VCaP (cell line): Measurements from ENCODE around the gene GLRA1.
"Not testable (repeated sequence)": the region's sequence is repeated elsewhere in the genome, so short reads cannot be mapped to it uniquely, and the experiment has no call there.

ENCODE experiments used
- H3K27ac ChIP-seq: fragments of 450-650 bp; 2 replicates; pipeline ENCODE4 v1.5.1; 2017
- TF ChIP-seq, protein P1 (sequence below): fragments of 450-650 bp; conservative IDR thresholded peaks from 2 replicates; pipeline ENCODE4 v1.5.1; 2017; ENCODE audit warnings: mild to moderate bottlenecking, moderate library complexity

The GLRA1 gene

DNA sequence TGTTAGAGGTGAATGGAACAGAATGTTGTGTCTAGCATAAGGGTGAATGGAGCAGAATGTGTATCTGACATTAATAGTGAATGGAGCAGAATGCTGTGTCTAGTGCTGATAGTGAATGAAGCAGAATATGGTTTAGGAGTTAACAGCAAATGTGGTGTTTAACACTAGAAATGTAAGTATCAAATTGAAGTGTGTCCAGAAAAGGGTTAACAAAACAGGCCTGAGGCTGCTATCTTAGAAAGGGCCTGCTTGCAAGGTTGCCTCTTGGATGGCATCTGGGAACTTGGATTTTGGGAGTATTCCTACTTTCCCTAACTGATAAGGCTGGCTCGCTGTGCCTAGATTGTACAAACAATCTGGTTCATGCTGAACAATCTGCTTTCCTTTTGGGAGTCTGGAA is 76.8 kb downstream of the GLRA1 start:
- TF ChIP-seq, protein P1, sequence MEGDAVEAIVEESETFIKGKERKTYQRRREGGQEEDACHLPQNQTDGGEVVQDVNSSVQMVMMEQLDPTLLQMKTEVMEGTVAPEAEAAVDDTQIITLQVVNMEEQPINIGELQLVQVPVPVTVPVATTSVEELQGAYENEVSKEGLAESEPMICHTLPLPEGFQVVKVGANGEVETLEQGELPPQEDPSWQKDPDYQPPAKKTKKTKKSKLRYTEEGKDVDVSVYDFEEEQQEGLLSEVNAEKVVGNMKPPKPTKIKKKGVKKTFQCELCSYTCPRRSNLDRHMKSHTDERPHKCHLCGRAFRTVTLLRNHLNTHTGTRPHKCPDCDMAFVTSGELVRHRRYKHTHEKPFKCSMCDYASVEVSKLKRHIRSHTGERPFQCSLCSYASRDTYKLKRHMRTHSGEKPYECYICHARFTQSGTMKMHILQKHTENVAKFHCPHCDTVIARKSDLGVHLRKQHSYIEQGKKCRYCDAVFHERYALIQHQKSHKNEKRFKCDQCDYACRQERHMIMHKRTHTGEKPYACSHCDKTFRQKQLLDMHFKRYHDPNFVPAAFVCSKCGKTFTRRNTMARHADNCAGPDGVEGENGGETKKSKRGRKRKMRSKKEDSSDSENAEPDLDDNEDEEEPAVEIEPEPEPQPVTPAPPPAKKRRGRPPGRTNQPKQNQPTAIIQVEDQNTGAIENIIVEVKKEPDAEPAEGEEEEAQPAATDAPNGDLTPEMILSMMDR: no peak
- H3K27ac ChIP-seq: no peak overlapping the region

DNA sequence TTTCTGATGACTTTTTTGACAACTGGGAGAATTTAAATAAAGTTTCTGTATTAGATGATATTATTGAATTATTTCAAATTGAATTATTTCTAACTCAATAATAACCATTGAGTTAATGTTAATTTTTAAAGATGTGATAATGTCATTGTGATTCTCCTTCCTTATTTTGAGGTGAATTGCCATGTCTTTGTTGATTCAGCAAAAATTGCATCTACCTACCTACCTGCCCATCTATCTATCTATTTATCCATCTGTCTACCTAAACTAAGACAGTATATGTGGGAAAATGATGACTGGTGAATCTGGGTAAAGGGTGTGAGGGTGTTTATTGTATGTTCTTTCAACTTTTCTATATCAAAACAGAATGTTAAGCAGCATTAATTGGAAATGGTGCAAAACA is 77.9 kb downstream of the GLRA1 start:
- H3K27ac ChIP-seq: no peak overlapping the region
- TF ChIP-seq, protein P1: no peak

DNA sequence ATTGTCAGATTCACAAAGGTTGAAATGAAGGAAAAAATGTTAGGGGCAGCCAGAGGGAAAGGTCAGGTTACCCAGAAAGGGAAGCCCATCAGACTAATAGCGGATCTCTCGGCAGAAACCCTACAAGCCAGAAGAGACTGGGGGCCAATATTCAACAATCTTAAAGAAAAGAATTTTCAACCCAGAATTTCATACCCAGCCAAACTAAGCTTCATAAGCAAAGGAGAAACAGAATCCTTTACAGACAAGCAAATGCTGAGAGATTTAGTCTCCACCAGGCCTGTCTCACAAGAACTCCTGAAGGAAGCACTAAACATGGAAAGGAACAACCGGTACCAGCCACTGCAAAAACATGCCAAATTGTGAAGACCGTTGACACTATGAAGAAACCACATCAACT is 91.8 kb downstream of the GLRA1 start:
- H3K27ac ChIP-seq: not testable (repeated sequence)

DNA sequence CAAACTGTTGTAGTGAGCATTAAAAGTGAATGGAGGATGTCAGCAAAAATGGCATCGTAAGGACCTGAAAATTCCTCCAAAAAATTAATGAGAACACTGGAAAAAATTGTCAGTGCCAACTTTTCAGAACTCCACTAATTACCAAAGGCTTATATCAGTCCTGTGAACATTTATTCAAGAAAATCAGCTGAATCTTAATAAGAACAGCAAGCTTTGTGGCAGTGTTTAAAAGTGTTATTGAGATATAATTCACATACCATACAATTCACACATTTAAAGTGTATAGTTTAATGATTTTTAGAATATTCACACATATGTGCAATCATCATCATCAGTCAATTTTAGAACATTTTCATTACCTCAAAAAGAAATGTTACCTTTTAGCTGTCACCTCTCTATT is 95.3 kb downstream of the GLRA1 start:
- TF ChIP-seq, protein P1: no peak
- no peak overlapping the region for H3K27ac ChIP-seq

DNA sequence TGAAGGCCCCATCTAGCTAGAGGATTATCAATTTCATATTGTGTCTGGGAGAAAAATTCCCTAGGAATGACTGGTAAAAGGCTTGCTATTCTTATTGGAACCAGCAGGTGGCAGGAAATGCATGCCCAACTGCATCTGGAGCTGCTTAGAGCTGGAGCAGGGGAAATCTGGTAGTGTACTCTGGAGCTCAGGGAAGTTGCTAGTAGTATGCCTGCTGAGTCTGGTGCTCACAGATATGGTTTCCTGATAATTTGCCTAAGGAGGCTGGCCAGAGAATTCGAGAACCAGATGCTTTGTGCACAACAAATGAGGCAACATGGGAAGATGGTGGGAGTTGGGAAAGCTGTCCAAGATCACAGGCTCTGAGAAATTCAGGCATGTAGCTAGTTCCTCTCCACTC is 99.2 kb downstream of the GLRA1 start:
- no peak overlapping the region; the same call in 1 of the 2 replicates for H3K27ac ChIP-seq
- TF ChIP-seq, protein P1: peak; percentile 93

DNA sequence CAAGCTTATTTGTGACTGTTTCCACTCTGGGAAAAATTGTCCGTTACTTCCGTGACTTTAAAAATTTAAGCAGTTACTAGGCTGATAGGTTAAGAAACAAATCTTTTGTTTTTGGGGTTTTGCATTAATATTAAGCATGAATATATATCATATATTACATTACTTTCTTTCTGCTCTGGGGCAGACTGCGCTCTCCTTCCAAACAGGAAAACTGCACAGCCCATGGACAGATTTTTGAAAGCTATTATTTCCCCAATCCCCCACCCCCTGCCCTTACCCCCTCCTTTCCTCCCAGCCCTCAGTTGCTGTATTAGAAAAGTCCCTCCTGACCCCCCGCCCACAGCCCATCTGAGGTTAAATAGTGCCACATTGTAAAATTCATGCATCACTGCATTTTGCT is 102.5 kb downstream of the GLRA1 start:
- TF ChIP-seq, protein P1: no peak
- H3K27ac ChIP-seq: no peak overlapping the region

DNA sequence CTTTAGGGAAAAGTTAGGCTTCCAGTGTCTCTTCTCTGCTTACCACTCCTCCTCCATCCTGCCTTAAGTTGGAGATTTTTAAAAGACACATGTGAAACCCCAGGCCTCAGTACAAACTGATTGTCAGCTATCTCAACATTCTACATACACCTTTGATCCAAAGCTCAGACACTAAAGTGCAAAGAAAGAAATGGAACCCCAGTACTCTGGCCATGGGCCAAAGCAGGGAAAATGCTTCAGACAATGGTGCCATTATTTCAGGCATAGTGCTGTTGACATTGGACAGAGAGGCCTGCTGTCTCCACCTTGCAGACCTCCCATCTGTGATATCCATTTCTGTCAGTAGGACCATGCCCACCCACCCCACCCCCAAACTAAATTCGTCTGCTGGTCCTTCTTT is 103.7 kb downstream of the GLRA1 start:
- H3K27ac ChIP-seq: no peak overlapping the region
- TF ChIP-seq, protein P1: no peak

DNA sequence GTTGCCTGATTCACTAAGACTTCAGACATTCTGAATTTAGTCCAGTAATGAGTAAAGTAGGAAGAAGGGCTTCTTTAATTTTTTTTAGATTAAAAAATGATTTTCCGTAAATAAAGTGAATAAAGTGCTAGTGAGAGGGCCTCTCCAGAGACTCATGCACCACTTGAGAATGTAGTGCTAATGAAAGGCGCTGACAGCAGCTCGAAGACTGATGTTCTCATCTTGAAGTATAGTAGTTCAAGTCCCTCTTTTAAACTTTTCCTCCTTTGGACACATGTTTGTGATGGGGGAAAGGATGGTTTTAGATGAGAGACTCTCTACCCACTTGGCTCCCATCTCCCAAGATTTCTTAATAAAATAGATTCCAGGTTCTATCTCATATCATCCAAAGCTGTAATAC is 104.4 kb downstream of the GLRA1 start:
- TF ChIP-seq, protein P1: no peak
- H3K27ac ChIP-seq: no peak overlapping the region
